GM12891 (cell line): Measurements from ENCODE around the gene TMC6.

ENCODE experiments used
- POLR2A ChIP-seq: IDR thresholded peaks from 2 replicates; pipeline ENCODE4 v1.6.1; 2011; ENCODE audit warnings: low read depth, low read length, control low read depth
- TAF1 ChIP-seq: IDR thresholded peaks from 2 replicates; pipeline ENCODE4 v1.6.1; 2011; ENCODE audit warnings: low read depth, low read length, control low read depth

GRCh38 chr17:78111727-78112517 lies 16.6 kb downstream of the TMC6 start:
- no peak; the same call in 1 of the 2 replicates for TF ChIP-seq POLR2A
- TF ChIP-seq TAF1: no peak
